D341Med (cell line): ENCODE results near the gene LRMDA.
"Not testable (repeated sequence)": the region's sequence is repeated elsewhere in the genome, so short reads cannot be mapped to it uniquely, and the experiment has no call there.

ENCODE experiments used
- DNase-seq: peaks from one replicate; pipeline ENCODE4 v3.0.0; 2012; ENCODE audit warnings: low spot score

Gene LRMDA

GRCh38 chr10:75746356-75746755, 314.9 kb downstream of the LRMDA start:
- DNase-seq = no peak

GRCh38 chr10:75750093-75750875, 318.9 kb downstream of the LRMDA start:
- not testable (repeated sequence) for DNase-seq

- DNase-seq = no peak
Measured at GRCh38 chr10:75751232-75751631, 319.8 kb downstream of the LRMDA start.

DNA sequence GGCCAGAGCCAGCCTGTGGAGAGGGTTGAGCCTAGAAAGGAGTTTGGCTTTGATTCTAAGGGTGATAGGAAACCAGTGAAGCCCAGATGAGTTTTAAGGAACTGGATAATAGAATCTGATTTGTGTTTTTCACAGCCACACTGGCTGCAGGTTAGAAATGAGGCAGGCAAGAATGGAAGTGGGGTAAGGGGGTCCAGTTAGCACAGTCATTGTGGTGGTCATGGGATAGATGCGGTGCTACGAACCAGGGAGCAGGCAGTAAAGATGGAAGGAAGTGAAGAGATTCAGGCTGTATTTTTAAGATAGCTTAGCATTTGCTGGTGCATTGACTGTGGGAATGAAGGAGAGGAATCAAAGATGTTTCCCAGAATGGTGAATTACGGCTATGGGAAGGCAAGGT, 322.2 kb downstream of the LRMDA start:
- DNase-seq = no peak

GRCh38 chr10:75754096-75754831, 322.8 kb downstream of the LRMDA start:
- DNase-seq = no peak

DNA sequence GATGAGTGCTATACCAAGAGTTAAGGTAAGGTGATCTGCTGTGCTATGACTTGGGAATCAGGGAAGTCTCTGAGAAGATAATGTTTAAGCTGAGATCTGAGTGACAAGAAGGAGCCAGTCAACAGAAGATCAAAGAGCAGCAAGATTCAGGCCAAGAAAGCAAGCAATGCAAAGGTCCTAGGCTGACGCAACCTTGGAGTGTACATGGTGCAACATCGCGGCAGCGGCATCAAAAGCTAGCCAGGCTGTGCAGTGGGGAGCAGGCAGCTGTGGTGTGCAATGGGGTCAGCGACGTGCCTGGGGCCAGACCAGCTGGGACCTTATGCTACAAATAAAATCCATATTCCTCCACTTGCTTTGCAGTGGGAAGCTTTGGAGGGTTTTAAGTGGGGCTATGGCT, 324.1 kb downstream of the LRMDA start:
- no peak for DNase-seq

- DNase-seq = no peak
Measured at GRCh38 chr10:75761289-75761688, 329.9 kb downstream of the LRMDA start.

DNA sequence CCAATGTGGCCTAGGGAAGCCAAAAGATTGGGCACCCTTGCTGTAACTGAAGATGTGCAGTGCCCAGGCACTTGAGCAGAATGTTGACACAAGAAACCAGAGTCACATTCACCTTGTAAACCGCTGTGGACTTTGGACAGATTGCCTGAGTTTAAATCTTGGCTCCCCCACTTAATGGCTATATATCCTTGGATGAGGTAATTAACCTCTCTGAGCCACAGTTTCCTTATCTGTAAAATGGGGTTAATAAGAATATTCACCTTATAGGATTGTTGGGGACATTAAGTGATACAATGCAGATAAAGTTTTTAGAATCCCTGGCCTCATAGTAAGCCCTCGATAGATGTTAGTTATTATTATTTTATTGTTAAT, 331.0 kb downstream of the LRMDA start:
- DNase-seq = no peak

DNA sequence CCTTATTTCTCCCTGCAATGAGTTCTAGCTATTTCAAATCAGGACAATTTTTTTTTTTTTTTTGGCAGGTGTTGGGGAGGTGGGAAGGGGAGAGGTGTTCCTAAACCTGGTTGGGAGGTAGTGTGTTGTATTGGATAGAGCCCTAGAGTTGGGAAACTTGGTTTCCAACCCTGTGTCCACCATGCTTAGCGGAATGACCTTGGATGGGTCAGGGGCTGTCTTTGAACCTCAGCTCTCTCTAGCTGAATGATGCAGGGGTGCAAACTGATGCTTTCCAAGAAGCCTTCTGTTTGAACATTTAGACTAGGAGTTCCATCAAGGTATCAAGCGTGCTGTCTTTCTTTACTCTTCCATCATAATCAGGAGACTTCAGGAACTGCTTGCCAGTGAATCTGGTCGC, 332.2 kb downstream of the LRMDA start:
- DNase-seq = no peak

GRCh38 chr10:75764974-75765788, 333.8 kb downstream of the LRMDA start:
- DNase-seq = no peak

- no peak for DNase-seq
Measured at GRCh38 chr10:75765789-75766096, 334.3 kb downstream of the LRMDA start.

GRCh38 chr10:75766106-75766505, 334.7 kb downstream of the LRMDA start:
- DNase-seq = no peak

- not testable (repeated sequence) for DNase-seq
Measured at GRCh38 chr10:75766752-75767151, 335.3 kb downstream of the LRMDA start.

- no peak for DNase-seq
Measured at GRCh38 chr10:75770626-75771081, 339.2 kb downstream of the LRMDA start.

DNA sequence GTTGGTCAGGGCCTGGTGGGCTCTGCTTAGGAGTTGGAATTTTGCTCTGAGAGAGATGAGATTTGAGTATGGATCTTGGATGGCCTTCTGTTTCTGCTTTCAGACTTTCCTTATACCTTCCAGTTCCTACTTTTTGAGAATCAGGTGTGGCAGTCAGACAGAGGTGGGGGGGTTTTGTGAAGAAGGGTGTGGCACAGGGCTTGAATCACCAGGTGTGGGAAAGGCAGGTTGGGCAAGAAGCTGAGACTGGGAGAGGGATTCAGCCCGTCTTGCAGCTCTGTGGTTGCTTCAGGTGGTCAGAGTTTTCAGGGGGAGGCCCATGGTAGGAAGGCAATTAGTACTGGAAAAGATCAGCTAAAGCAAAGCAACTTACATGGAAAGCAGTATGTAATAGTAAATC, 340.2 kb downstream of the LRMDA start:
- no peak for DNase-seq

DNA sequence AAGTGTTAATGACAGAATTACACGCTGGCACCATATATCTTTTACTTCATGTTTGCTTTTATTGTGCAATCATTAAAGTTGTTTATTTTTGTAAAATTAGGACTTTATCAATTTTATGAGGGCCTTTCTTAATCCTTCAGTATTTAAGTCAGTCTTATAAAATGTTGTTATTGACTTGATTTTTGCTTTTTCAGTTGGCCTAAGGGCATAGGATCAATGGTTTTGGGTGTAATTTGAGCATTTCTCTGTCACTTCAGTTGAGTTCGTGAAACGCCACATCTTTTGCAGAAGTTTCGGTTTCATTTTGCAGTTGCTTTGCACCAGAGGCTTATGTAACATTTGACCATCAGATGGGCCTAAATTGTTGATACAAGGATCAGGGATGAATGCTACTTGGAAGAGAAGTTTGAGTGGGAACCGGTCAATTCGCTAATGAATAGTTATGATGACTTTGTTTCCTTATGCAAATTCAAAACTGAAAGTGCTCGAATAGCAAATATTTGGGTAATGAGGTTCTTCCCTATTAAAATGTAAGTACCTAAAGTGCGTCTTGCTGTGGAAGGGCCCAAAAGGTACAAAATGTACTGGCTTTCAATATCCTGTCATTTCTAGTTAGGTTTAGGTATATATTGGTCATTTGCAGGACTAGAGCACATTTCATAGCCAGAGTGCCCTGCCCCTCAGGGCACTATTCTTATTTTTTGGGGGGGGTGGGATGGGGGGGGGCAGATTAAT, 340.9 kb downstream of the LRMDA start:
- DNase-seq = no peak

DNA sequence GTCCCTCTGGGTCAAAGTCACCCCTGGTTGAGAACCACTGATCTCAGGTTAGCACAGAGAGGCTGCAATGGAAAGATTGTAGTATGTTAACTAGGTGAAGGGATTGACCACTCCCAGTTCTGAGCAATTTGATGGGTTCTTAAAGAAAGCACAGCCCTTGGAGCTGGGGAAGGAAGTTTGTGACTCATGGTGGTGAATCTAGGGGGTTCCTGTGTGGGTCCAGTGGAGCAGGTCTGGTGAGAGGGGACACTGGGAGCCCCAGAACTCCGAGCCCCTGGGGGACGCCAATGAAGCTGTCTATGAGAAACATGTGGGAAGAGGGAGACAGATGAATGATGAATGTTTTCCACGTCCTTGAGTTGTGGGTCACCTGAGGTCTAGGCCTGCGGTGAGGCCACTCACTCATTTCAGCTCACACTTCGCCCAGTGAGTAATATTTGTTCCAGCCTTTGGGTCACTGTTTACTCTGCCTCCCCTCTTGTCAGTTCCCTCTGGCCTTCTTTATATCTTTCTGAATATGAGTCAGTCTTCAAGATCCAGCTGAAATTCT, 341.9 kb downstream of the LRMDA start:
- DNase-seq = no peak

GRCh38 chr10:75773813-75774782, 342.7 kb downstream of the LRMDA start:
- DNase-seq = no peak

DNA sequence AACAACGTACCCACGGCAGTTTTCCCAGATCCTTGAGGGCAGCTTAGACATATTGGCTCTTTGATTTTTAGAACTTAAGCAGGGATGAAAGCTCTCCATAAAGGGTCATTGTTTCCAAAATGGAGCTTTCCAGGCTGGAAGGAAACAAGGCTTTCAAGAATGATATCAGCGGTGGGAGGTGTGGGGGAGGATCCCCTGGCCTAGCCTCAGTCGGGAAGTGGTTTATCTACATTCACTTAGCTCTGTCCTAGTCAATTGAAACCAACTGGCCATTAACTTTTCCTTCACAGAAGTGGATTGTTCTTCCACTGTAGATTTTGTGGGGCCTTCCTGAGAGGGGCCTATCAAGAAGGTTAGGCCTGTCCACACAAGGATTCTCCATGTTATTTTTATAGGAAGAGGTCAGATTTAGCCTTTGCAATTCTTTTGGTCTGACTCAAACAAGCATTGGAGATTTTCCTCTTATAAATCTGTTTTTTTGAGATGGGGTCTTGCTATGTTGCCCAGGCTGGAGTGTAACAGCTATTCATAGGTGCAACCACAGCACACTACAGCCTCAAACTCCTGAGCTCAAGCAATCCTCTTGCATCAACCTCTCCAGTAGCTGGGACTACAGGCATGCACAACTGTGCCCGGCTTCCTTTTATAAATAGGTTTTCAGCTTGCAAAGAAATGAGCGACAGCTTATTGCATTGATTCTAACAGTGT, 343.5 kb downstream of the LRMDA start:
- no peak for DNase-seq
